ENCODE measurements around the gene GTSE1.

GRCh38 chr22:46330426-46330825 lies 33.8 kb downstream of the GTSE1 start:
- TF ChIP-seq CTCF (conservative IDR thresholded peaks at IDR 0.05; ENCODE audit: low read depth, low read length) (no peak), EZH2 (IDR thresholded peaks at IDR 0.05; ENCODE audit: low read length, unreplicated experiment) (no peak), EZH2phosphoT487 (IDR thresholded peaks at IDR 0.05; ENCODE audit: borderline replicate concordance, low read length) (no peak)
